Spleen (tissue), 7 donors: ENCODE data around the gene EHMT1.

Experiments used
- POLR2A ChIP-seq, 3 donors: fragments of 450-650 bp; IDR thresholded peaks; one replicate each; pipeline ENCODE4 v1.5.1; 2017; ENCODE audit warnings: antibody characterized with exemption in 3 of 3, mild to moderate bottlenecking in 1 of 3
- POLR2AphosphoS5 ChIP-seq, 3 donors: sonication (generic); formaldehyde crosslinking; IDR thresholded peaks; one replicate each; pipeline ENCODE4 v1.5.1; 2017; ENCODE audit warnings: antibody characterized with exemption in 3 of 3
- TF ChIP-seq, protein P1 (sequence below), 11 experiments: fragments of 200-600 bp in 7 of 11; fragments of 450-650 bp in 4 of 11; sonication (generic) in 4 of 11; IDR thresholded peaks in 8 of 11; conservative IDR thresholded peaks in 3 of 11; 1 replicate in 7 of 11; 2 replicates in 4 of 11; pipeline versions ENCODE4 v1.4.0 to v1.8.0; 2016 to 2021; ENCODE audit warnings: antibody characterized with exemption in 11 of 11, inconsistent platforms in 4 of 11, mild to moderate bottlenecking in 1 of 11
- donor health status: DM: no; HTN: no; CAD: no; lungs with moderate emphysema.
- donor health status: DM: no; HTN: no; CAD: no.
- donor health status: DM: no; HTN: no; CAD: no.

DNA sequence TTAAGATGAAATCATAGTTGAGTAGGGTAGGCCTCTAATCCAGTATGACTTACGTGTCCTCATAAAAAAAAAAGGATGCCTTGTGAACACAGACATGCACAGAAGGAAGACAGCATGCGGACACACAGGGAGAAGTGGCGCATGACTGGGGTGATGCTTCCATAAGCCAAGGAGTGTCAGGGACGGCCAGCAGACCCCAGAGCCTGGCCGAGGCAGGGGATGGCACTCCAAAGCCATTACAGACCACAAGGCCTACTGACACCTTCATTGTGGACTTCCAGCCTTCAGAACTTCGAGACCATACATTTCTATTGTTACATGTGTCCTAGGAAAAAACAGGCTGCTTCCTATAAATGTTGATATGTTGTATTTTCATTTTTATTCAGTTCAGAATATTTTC is 19.9 kb downstream of the EHMT1 start:
- TF ChIP-seq, protein P1, sequence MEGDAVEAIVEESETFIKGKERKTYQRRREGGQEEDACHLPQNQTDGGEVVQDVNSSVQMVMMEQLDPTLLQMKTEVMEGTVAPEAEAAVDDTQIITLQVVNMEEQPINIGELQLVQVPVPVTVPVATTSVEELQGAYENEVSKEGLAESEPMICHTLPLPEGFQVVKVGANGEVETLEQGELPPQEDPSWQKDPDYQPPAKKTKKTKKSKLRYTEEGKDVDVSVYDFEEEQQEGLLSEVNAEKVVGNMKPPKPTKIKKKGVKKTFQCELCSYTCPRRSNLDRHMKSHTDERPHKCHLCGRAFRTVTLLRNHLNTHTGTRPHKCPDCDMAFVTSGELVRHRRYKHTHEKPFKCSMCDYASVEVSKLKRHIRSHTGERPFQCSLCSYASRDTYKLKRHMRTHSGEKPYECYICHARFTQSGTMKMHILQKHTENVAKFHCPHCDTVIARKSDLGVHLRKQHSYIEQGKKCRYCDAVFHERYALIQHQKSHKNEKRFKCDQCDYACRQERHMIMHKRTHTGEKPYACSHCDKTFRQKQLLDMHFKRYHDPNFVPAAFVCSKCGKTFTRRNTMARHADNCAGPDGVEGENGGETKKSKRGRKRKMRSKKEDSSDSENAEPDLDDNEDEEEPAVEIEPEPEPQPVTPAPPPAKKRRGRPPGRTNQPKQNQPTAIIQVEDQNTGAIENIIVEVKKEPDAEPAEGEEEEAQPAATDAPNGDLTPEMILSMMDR (IDR thresholded peaks at IDR 0.05 in 8 of 11, conservative IDR thresholded peaks at IDR 0.05 in 3 of 11), result no peak
- TF ChIP-seq POLR2A (IDR thresholded peaks at IDR 0.05) (no peak), POLR2AphosphoS5 (IDR thresholded peaks at IDR 0.05) (no peak)
